Thoracic aorta (tissue), 2 donors: ENCODE results near the gene PFKP. TPM values are rescaled to one million over a fixed set of nuclear protein-coding genes. Genes with fewer than 3 reads are reported as not detected.

Experiments
- ATAC-seq: fragments of 150-250 bp; one replicate; pipeline ENCODE4 v1.8.0; 2017; ENCODE audit warnings: low read depth; ENCODE audit not compliant: insufficient number of reproducible peaks, low FRiP score
- DNase-seq: peaks from one replicate; pipeline ENCODE4 v3.0.0-alpha.2; 2020; ENCODE audit warnings: low spot score
- H3K27ac ChIP-seq, 2 donors: fragments of 200-600 bp; sonication (generic); 1 replicate in 1 of 2; 2 replicates in 1 of 2; pipeline ENCODE4 v1.5.1; 2016; ENCODE audit warnings: mild to moderate bottlenecking in 2 of 2, moderate library complexity in 2 of 2
- H3K27me3 ChIP-seq: fragments of 200-600 bp; sonication (generic); replicated peaks from 2 replicates; pipeline ENCODE4 v1.6.0; 2016; ENCODE audit warnings: mild to moderate bottlenecking; ENCODE audit not compliant: insufficient read depth
- H3K36me3 ChIP-seq: fragments of 200-600 bp; sonication (generic); one replicate; pipeline ENCODE4 v1.5.1; 2016
- H3K4me1 ChIP-seq, 2 donors: fragments of 200-600 bp; sonication (generic); 1 replicate in 1 of 2; 2 replicates in 1 of 2; pipeline versions ENCODE4 v1.5.1 to v1.6.0; 2016; ENCODE audit warnings: low read depth in 2 of 2, mild to moderate bottlenecking in 1 of 2; ENCODE audit not compliant: control insufficient read depth in 1 of 2
- H3K4me3 ChIP-seq: fragments of 200-600 bp; sonication (generic); 2 replicates; pipeline ENCODE4 v1.5.1; 2016; ENCODE audit warnings: mild to moderate bottlenecking
- H3K9me3 ChIP-seq: fragments of 200-600 bp; sonication (generic); 2 replicates; pipeline ENCODE4 v1.5.1; 2016
- total RNA-seq, 2 donors: library from RNA; depleted of rRNA; stranded (reverse); fragments of >200 nt; gene quantifications; one replicate each; pipeline versions ENCODE4 v1.1.0 to v1.2.3, GENCODE V29; 2016
- TF ChIP-seq, protein P1 (sequence below): fragments of 200-600 bp; sonication (generic); IDR thresholded peaks from one replicate; pipeline ENCODE4 v1.5.1; 2019; ENCODE audit warnings: antibody characterized with exemption

Gene PFKP
- total RNA-seq, 2 donors from 2014 or later: 91.4 to 153 TPM

- DNase-seq (no peak), ATAC-seq (no peak)
- TF ChIP-seq, protein P1, sequence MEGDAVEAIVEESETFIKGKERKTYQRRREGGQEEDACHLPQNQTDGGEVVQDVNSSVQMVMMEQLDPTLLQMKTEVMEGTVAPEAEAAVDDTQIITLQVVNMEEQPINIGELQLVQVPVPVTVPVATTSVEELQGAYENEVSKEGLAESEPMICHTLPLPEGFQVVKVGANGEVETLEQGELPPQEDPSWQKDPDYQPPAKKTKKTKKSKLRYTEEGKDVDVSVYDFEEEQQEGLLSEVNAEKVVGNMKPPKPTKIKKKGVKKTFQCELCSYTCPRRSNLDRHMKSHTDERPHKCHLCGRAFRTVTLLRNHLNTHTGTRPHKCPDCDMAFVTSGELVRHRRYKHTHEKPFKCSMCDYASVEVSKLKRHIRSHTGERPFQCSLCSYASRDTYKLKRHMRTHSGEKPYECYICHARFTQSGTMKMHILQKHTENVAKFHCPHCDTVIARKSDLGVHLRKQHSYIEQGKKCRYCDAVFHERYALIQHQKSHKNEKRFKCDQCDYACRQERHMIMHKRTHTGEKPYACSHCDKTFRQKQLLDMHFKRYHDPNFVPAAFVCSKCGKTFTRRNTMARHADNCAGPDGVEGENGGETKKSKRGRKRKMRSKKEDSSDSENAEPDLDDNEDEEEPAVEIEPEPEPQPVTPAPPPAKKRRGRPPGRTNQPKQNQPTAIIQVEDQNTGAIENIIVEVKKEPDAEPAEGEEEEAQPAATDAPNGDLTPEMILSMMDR: no peak
- H3K36me3 ChIP-seq: no peaks in the 10 kb centered on the region
- H3K9me3 ChIP-seq: no peaks in the 10 kb centered on the region
- H3K27me3 ChIP-seq: no peaks in the 10 kb centered on the region
- H3K27ac ChIP-seq: no peak overlapping the region
- H3K4me3 ChIP-seq: no peak overlapping the region
- no peaks in the 10 kb centered on the region for H3K4me1 ChIP-seq
Observed at GRCh38 chr10:3180355-3181025, 113.1 kb downstream of the PFKP start.

GRCh38 chr10:3185386-3185785 lies 118.0 kb downstream of the PFKP start:
- Histone ChIP-seq H3K27ac (no peak overlapping the region), H3K4me1 (no peaks in the 10 kb centered on the region), H3K4me3 (no peak overlapping the region), H3K9me3 (no peaks in the 10 kb centered on the region), H3K36me3 (no peaks in the 10 kb centered on the region), H3K27me3 (no peaks in the 10 kb centered on the region)
- DNase-seq (no peak), ATAC-seq (no peak)
- TF ChIP-seq, protein P1: no peak

DNA sequence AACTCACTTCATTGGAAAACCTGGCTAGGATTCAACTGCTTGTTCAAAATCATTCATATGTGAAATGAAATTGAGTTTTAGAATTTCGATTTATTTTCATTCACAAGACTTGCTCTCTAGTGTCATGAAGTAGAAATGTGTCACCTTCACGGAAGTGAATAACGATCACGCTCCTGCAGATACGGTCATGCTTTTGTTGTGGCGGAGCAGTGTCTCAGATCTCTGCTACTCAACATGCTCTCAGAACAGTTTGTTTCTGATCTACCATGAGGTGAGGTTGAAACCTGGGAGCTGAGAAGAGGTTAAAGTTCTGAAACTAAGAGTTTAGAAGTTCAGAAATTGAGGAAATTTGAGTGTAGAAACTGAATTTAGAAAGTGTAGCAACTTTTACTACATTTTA lies 119.0 kb downstream of the PFKP start:
- DNase-seq: no peak
- H3K27me3 ChIP-seq: no peaks in the 10 kb centered on the region
- no peaks in the 10 kb centered on the region for H3K4me1 ChIP-seq
- TF ChIP-seq, protein P1: no peak
- H3K36me3 ChIP-seq: no peaks in the 10 kb centered on the region
- ATAC-seq: no peak
- no peaks in the 10 kb centered on the region for H3K9me3 ChIP-seq
- H3K27ac ChIP-seq: no peak overlapping the region
- H3K4me3 ChIP-seq: no peak overlapping the region

Other genes with a start within 250 kb of the PFKP start
- gene PITRM1, start 105.2 kb downstream of the PFKP start, total RNA-seq: 100 to 1,000 TPM; 104 to 125 TPM